Heart left ventricle (tissue), 16 donors: ENCODE data around the gene JAGN1. TPM values are rescaled to one million over a fixed set of nuclear protein-coding genes. Genes with fewer than 3 reads are reported as not detected.
"Not testable (repeated sequence)": the region's sequence is repeated elsewhere in the genome, so short reads cannot be mapped to it uniquely, and the experiment has no call there.

Experiments
- ATAC-seq, 4 donors: fragments of 200-7000 bp; cut with Tn5 transposase; one replicate each; pipeline ENCODE4 v1.9.1; 2020 to 2022; ENCODE audit warnings: moderate library complexity in 4 of 4, mild to moderate bottlenecking in 3 of 4, moderate number of reproducible peaks in 1 of 4
- DNase-seq, 5 donors: peaks; one replicate each; pipeline ENCODE4 v3.0.0-alpha.2; 2020
- H3K27ac ChIP-seq, 12 donors: fragments of 200-600 bp; sonication (generic) in 4 of 12; one replicate each; pipeline versions ENCODE4 v1.5.0 to v1.8.0; 2016 to 2022; ENCODE audit warnings: mild to moderate bottlenecking in 2 of 12
- H3K27me3 ChIP-seq, 9 donors: fragments of 200-600 bp; sonication (generic) in 2 of 9; one replicate each; pipeline versions ENCODE4 v1.5.1 to v1.8.0; 2016 to 2022; ENCODE audit warnings: mild to moderate bottlenecking in 3 of 9
- H3K36me3 ChIP-seq, 9 donors: fragments of 200-600 bp; sonication (generic) in 2 of 9; one replicate each; pipeline versions ENCODE4 v1.5.0 to v1.8.0; 2018 to 2022; ENCODE audit warnings: mild to moderate bottlenecking in 2 of 9
- H3K4me1 ChIP-seq, 12 donors: fragments of 200-600 bp; sonication (generic) in 4 of 12; one replicate each; pipeline versions ENCODE4 v1.5.0 to v1.8.0; 2016 to 2022; ENCODE audit warnings: mild to moderate bottlenecking in 3 of 12
- H3K4me3 ChIP-seq, 12 donors: fragments of 200-600 bp; sonication (generic) in 4 of 12; one replicate each; pipeline versions ENCODE4 v1.5.0 to v1.8.0; 2017 to 2022; ENCODE audit warnings: mild to moderate bottlenecking in 9 of 12, moderate library complexity in 4 of 12
- H3K9me3 ChIP-seq, 12 donors: fragments of 200-600 bp; sonication (generic) in 4 of 12; one replicate each; pipeline versions ENCODE4 v1.5.0 to v1.8.0; 2016 to 2022; ENCODE audit warnings: mild to moderate bottlenecking in 1 of 12
- CTCF ChIP-seq, 12 donors: fragments of 200-600 bp; sonication (generic) in 4 of 12; IDR thresholded peaks; one replicate each; pipeline versions ENCODE4 v1.5.0 to v1.8.0; 2018 to 2022; ENCODE audit warnings: antibody characterized with exemption in 12 of 12, mild to moderate bottlenecking in 5 of 12
- POLR2A ChIP-seq, 2 donors: fragments of 450-650 bp; IDR thresholded peaks; one replicate each; pipeline ENCODE4 v1.6.1; 2017; ENCODE audit warnings: antibody characterized with exemption in 2 of 2, mild to moderate bottlenecking in 2 of 2, moderate library complexity in 2 of 2
- WGBS, 4 donors: extraction: QIAGEN DNeasy Blood & Tissue Kit in 2 of 4; methylation state at CpG; one replicate each; pipeline versions ENCODE4 v1.1.5 to v1.1.7; 2013 to 2018; 5-methylcytosine and 5-hydroxymethylcytosine counted together
- intact Hi-C, 10 donors: fragments of 100-400 bp; cut with DNase I; formaldehyde crosslinking; loops; one replicate each; pipeline versions ENCODE4 v1.11.1 to v1.14.2; 2022
- polyA plus RNA-seq, 2 donors: library from polyadenylated mRNA; stranded (reverse); fragments of 200-250 nt; gene quantifications; one replicate each; pipeline ENCODE4 v1.2.3, GENCODE V29; 2013
- total RNA-seq, 9 donors: library from RNA; depleted of rRNA in 2 of 9; stranded (reverse); fragments of >200 nt in 2 of 9; fragmentation: NEBNext Ultra II Directional in 3 of 9; extraction: Animal tissue kit (Norgen Biotek cat#: 25700) in 3 of 9; gene quantifications; one replicate each; pipeline versions ENCODE4 v1.1.0 to v1.2.4, GENCODE V29; 2016 to 2023
- donor health status: ischemic (EF 13 %, LVEDD 7.1; RV severe dilation, severe dysfunction).
- donor health status: healthy with polysubstance abuse.
- donor health status: DM: no; HTN: yes; CAD: no.
- donor health status: DM: no; HTN: no; CAD: no.
- donor health status: ischemic (EF 25% LVEDD 6.9; RV normal size, moderate dysfunction).
- donor health status: ischemic (EF 25% LVEDD 5.7; RV mildly dilated, moderate dysfunction).
- donor health status: healthy.
- donor health status: DM: yes; HTN: yes; CAD: no.
- donor health status: ischemic (EF 35%, LVEDD 5.7; RV mildly dilated, moderate dysfunction).
- donor health status: nonischemic (EF 11% LVEDD 7.7; RV severe dilation, severe dysfunction).
- donor health status: DM: yes; HTN: yes; CAD: no.
- donor health status: PGD.
- donor health status: ischemic (EF 29% LVEDD 5.4; RV normal size, mild dysfunction).
- donor health status: nonischemic (EF 23%, LVEDD 6.1; RV moderate dilation, normal function).

JAGN1 gene
- total and polyA plus RNA-seq, 11 donors: 15.1 to 77.3 (median 21.2) TPM

DNA sequence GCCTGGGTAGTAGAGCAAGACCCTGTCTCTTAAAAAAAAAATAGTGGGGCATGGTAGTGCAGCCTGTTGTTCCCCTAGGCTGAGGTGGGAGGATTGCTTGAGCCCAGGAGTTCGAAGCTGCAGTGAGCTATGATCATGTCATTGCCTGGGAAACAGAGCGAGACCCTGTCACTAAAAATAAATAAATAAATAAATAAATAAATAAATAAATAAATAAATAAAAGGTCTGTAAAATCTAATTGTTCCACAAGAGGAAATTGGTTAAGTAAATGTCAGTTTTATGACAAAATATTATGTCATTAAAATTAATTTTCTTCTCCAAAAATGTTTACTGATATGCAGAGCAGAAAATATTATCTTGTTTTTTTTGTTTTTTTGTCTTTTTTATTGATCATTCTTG is 48.6 kb downstream of the JAGN1 start:
- Histone ChIP-seq H3K4me3 (no peak overlapping the region), H3K4me1 (peaks cover 7 to 25% (median 13%) of the 10 kb centered on the region in 12 donors), H3K9me3 (no peaks in the 10 kb centered on the region), H3K27me3 (no peaks in the 10 kb centered on the region), H3K27ac (no peak overlapping the region), H3K36me3 (peaks cover 0 to 53% (median 37%) of the 10 kb centered on the region in 9 donors)
- intact Hi-C loops: loop anchor here in 2 of 10 donors (10.0 kb wide), 1 partner anchor 286 kb away; no protein-coding TSS in a partner anchor
- DNase-seq (no peak), ATAC-seq (no peak)
- TF ChIP-seq CTCF (IDR thresholded peaks at IDR 0.05) (no peak), POLR2A (IDR thresholded peaks at IDR 0.05) (no peak)
- WGBS, 4 donors: 97 to 98% (median 97%) methylated on average over 2 of the region's 2 CpGs

DNA sequence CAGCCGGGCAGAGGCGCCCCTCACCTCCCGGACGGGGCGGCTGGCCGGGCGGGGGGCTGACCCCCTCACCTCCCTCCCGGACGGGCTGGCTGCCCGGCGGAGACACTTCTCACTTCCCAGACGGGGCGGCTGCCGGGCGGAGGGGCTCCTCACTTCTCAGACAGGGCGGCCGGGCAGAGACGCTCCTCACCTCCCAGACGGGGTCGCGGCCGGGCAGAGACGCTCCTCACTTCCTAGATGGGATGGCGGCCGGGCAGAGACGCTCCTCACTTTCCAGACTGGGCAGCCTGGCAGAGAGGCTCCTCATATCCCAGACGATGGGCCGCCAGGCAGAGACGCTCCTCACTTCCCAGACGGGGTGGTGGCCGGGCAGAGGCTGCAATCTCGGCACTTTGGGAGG is 49.5 kb downstream of the JAGN1 start:
- intact Hi-C loops: loop anchor here in 4 of 10 donors (10.0 kb wide), 3 partner anchors 175 to 285 kb away; partner anchors contain the start of gene BRK1 (in 1 of the 4)
- H3K4me3 ChIP-seq, ATAC-seq, H3K9me3 ChIP-seq, H3K27me3 ChIP-seq, DNase-seq, H3K27ac ChIP-seq: not testable (repeated sequence)
- 94 to 98% (median 96%) methylated on average over 9 to 30 of the region's 32 CpGs for WGBS, 4 donors
- Histone ChIP-seq H3K36me3 (peaks cover 0 to 56% (median 40%) of the 10 kb centered on the region in 9 donors), H3K4me1 (peaks cover 1 to 16% (median 5%) of the 10 kb centered on the region in 12 donors)

DNA sequence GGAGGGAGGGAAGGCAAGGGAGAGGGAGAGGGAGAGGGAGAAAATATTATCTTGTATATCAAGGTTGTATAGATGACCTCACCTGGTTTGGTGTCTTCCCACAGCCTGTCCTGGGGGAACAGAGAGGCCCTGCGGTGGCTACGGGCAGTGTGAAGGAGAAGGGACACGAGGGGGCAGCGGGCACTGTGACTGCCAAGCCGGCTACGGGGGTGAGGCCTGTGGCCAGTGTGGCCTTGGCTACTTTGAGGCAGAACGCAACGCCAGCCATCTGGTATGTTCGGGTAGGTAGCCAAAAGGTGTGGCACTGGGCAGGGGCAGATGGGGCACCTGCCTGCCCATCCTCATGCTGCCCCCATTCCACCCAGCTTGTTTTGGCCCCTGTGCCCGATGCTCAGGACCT is 50.3 kb downstream of the JAGN1 start:
- Histone ChIP-seq H3K4me3 (no peak overlapping the region), H3K27me3 (no peaks in the 10 kb centered on the region), H3K4me1 (peaks cover 0 to 8% (median under 1%) of the 10 kb centered on the region in 12 donors), H3K27ac (no peak overlapping the region), H3K36me3 (peaks cover 0 to 56% (median 40%) of the 10 kb centered on the region in 9 donors), H3K9me3 (no peaks in the 10 kb centered on the region)
- DNase-seq (no peak), ATAC-seq (no peak)
- 93 to 98% (median 97%) methylated on average over 10 of the region's 10 CpGs for WGBS, 4 donors
- TF ChIP-seq CTCF (IDR thresholded peaks at IDR 0.05): no peak
- no peak for TF ChIP-seq POLR2A (IDR thresholded peaks at IDR 0.05)
- intact Hi-C loops: loop anchor here in 2 of 10 donors (10.0 kb wide), 2 partner anchors 174 to 226 kb away; partner anchors contain the start of gene BRK1 (in 1 of the 2)

DNA sequence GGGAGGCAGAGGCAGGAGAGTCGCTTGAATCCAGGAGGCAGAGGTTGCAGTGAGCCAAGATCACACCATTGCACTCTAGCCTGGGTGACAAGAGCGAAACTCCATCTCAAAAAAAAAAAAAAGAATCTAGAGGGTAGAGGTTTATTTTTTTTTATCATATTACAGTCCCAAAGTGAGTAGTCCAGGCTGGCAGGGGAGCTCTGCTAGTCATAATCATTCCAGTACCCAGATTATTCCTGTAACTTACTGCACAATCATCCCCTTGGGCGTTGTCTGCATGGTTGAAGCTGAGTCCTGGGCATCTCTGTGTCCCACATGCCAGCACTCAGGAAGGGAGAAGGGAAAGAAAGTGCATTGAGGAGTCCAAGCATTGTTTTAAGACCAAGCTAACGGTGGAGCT is 51.8 kb downstream of the JAGN1 start:
- DNase-seq (no peak), ATAC-seq (no peak)
- Histone ChIP-seq H3K4me1 (peaks cover 0 to 14% (median 7%) of the 10 kb centered on the region in 12 donors), H3K27me3 (no peaks in the 10 kb centered on the region), H3K9me3 (no peaks in the 10 kb centered on the region), H3K4me3 (no peak overlapping the region), H3K27ac (no peak overlapping the region), H3K36me3 (peaks cover 0 to 48% (median 31%) of the 10 kb centered on the region in 9 donors)
- intact Hi-C loops: loop anchor here in 2 of 10 donors (10.0 kb wide), 2 partner anchors 173 to 227 kb away; partner anchors contain the start of gene BRK1 (in 1 of the 2)
- WGBS, 4 donors: 76 to 89% (median 81%) methylated on average over 4 of the region's 4 CpGs
- no peak for TF ChIP-seq CTCF (IDR thresholded peaks at IDR 0.05)
- TF ChIP-seq POLR2A (IDR thresholded peaks at IDR 0.05): no peak
